Fibroblast of peridontal ligament (primary cell): ENCODE results near the gene RHPN2.
"Not testable (repeated sequence)": the region's sequence is repeated elsewhere in the genome, so short reads cannot be mapped to it uniquely, and the experiment has no call there.

ENCODE experiments used
- DNase-seq: peaks from one replicate; pipeline ENCODE4 v3.0.0-alpha.2; 2010; ENCODE audit errors: extremely low read depth

Gene RHPN2

GRCh38 chr19:33066543-33066942 lies 1.9 kb upstream of the RHPN2 start:
- DNase-seq, result no peak

GRCh38 chr19:33064458-33064791 lies 263 bp downstream of the RHPN2 start:
- no peak for DNase-seq

GRCh38 chr19:33063753-33064457 lies 783 bp downstream of the RHPN2 start:
- no peak for DNase-seq

- peak; percentile 43 for DNase-seq
Measured at GRCh38 chr19:33063356-33063752, 1.3 kb downstream of the RHPN2 start.

- no peak for DNase-seq
Measured at GRCh38 chr19:33062902-33063301, 1.8 kb downstream of the RHPN2 start.

- no peak for DNase-seq
Measured at GRCh38 chr19:33060586-33060985, 4.1 kb downstream of the RHPN2 start.

GRCh38 chr19:33055718-33056117 lies 9.0 kb downstream of the RHPN2 start:
- DNase-seq, result no peak

GRCh38 chr19:33054623-33055022 lies 10.1 kb downstream of the RHPN2 start:
- DNase-seq, result no peak

- DNase-seq, result peak; percentile 72
Measured at GRCh38 chr19:33052352-33052972, 12.2 kb downstream of the RHPN2 start.

GRCh38 chr19:33050110-33050509 lies 14.6 kb downstream of the RHPN2 start:
- no peak for DNase-seq

- no peak for DNase-seq
Measured at GRCh38 chr19:33048806-33049676, 15.6 kb downstream of the RHPN2 start.

GRCh38 chr19:33047422-33047821 lies 17.3 kb downstream of the RHPN2 start:
- DNase-seq, result no peak

GRCh38 chr19:33041828-33042160 lies 22.9 kb downstream of the RHPN2 start:
- DNase-seq, result not testable (repeated sequence)

- DNase-seq, result no peak
Measured at GRCh38 chr19:33040994-33041827, 23.5 kb downstream of the RHPN2 start.

- no peak for DNase-seq
Measured at GRCh38 chr19:33039815-33040214, 24.9 kb downstream of the RHPN2 start.

- DNase-seq, result no peak
Measured at GRCh38 chr19:33039108-33039599, 25.5 kb downstream of the RHPN2 start.

- DNase-seq, result not testable (repeated sequence)
Measured at GRCh38 chr19:33037168-33038025, 27.3 kb downstream of the RHPN2 start.

- DNase-seq, result not testable (repeated sequence)
Measured at GRCh38 chr19:33036370-33037167, 28.1 kb downstream of the RHPN2 start.

GRCh38 chr19:33035461-33035860 lies 29.2 kb downstream of the RHPN2 start:
- no peak for DNase-seq

- no peak for DNase-seq
Measured at GRCh38 chr19:33032218-33032781, 32.4 kb downstream of the RHPN2 start.
